GM12878 (cell line): ENCODE data around the gene ULBP2.

Source experiments
- BHLHE40 ChIP-seq, 2 experiments: fragments of 450-650 bp in 1 of 2; IDR thresholded peaks; 2 replicates each; pipeline ENCODE4 v1.6.1; 2011 to 2017; ENCODE audit warnings: low read depth in 2 of 2, borderline replicate concordance in 1 of 2, improper control_type of control experiment in 1 of 2, low read length in 1 of 2, mild to moderate bottlenecking in 1 of 2
- EP300 ChIP-seq, 2 experiments: fragments of 150-350 bp in 1 of 2; IDR thresholded peaks; 2 replicates each; pipeline ENCODE4 v1.6.1; 2011 to 2012; ENCODE audit warnings: low read depth in 2 of 2, low read length in 2 of 2, borderline replicate concordance in 1 of 2, improper control_type of control experiment in 1 of 2, inconsistent platforms in 1 of 2; ENCODE audit not compliant: control insufficient read depth in 1 of 2
- YY1 ChIP-seq: IDR thresholded peaks from 2 replicates; pipeline ENCODE4 v1.6.1; 2011; ENCODE audit warnings: low read depth, mild to moderate bottlenecking, low read length

DNA sequence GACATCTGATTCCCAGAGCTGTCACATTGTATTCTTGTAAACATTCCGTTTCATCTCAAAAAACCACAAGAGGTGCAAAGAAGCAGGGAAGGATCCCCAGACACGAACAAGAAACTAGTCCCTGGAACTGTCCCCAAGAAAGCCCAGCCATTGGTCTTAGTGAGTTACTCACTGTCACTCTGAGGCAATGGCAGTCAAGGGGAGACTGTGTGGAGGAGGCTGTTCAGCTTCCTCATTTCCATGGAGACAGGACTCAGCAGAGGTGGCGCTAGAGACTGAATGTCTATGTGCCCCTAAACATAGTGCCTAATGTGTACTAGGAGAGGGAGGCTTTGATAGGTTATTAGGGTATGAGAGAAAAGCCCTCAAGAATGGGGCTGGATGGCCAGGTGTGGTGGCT lies 33.0 kb downstream of the ULBP2 start:
- no peak for TF ChIP-seq EP300 (IDR thresholded peaks at IDR 0.05; ENCODE audit: borderline replicate concordance in 1 of 2, control insufficient read depth in 1 of 2, low read depth in 2 of 2, low read length in 2 of 2)
- no peak for TF ChIP-seq BHLHE40 (IDR thresholded peaks at IDR 0.05; ENCODE audit: borderline replicate concordance in 1 of 2, low read depth in 2 of 2, low read length in 1 of 2)
- TF ChIP-seq YY1, result no peak
